Caco-2 (cell line): ENCODE data around the gene PRKAR2B. TPM values are rescaled to one million over a fixed set of nuclear protein-coding genes. Genes with fewer than 3 reads are reported as not detected.
A peak's percentile ranks its signal among the peaks of the same experiment; 100 is the strongest.

Experiments used
- BruUV-seq: library from RNA; stranded (reverse); fragments of 400-500 nt; replicated peaks from 2 replicates; lab custom pipeline; 2021; lab: Mats Ljungman, UMichigan
- CTCF ChIA-PET: fragments of 300-600 bp; sonication (Branson Sonifier 250); formaldehyde crosslinking; loops from one replicate; lab custom pipeline; 2022; ENCODE audit warnings: antibody characterized with exemption; lab: Charles Lee
- POLR2A ChIA-PET: fragments of 300-600 bp; sonication (Branson Sonifier 250); formaldehyde crosslinking; loops from one replicate; lab custom pipeline; 2022; ENCODE audit warnings: antibody characterized with exemption; lab: Charles Lee
- DNase-seq, 2 experiments: peaks; one replicate each; pipeline versions ENCODE4 v3.0.0 to v3.0.0-alpha.2; 2020 to 2022
- H3K27me3 ChIP-seq: replicated peaks from 2 replicates; pipeline ENCODE4 v1.6.0; 2011; ENCODE audit warnings: low read length; ENCODE audit not compliant: control insufficient read depth, insufficient read depth
- H3K36me3 ChIP-seq: 2 replicates; pipeline ENCODE4 v1.5.1; 2011; ENCODE audit warnings: low read length; ENCODE audit not compliant: control insufficient read depth, insufficient read depth
- H3K4me1 ChIP-seq: fragments of 250-450 bp; sonication (Bioruptor Pico); 2 replicates; pipeline ENCODE4 v1.5.1; 2020; ENCODE audit warnings: mild to moderate bottlenecking
- H3K4me3 ChIP-seq: 2 replicates; pipeline ENCODE4 v1.5.1; 2011; ENCODE audit warnings: low read depth, mild to moderate bottlenecking, control low read depth, low read length
- H3K9me3 ChIP-seq: fragments of 250-450 bp; sonication (Bioruptor Pico); 2 replicates; pipeline ENCODE4 v1.5.1; 2020; ENCODE audit warnings: mild to moderate bottlenecking, moderate library complexity
- H3K27ac Mint-ChIP-seq: one replicate; pipeline ENCODE4 v1.8.0; 2022; ENCODE audit warnings: mixed read lengths; ENCODE audit not compliant: unreplicated experiment
- H3K27me3 Mint-ChIP-seq: one replicate; pipeline ENCODE4 v1.8.0; 2022; ENCODE audit warnings: mixed read lengths; ENCODE audit not compliant: insufficient read depth, unreplicated experiment
- H3K36me3 Mint-ChIP-seq: one replicate; pipeline ENCODE4 v1.8.0; 2022; ENCODE audit warnings: mild to moderate bottlenecking, mixed read lengths; ENCODE audit not compliant: insufficient read depth, unreplicated experiment
- H3K4me1 Mint-ChIP-seq: one replicate; pipeline ENCODE4 v1.8.0; 2022; ENCODE audit warnings: low read depth, mixed read lengths; ENCODE audit not compliant: unreplicated experiment
- H3K4me3 Mint-ChIP-seq: one replicate; pipeline ENCODE4 v1.8.0; 2022; ENCODE audit warnings: mild to moderate bottlenecking, moderate library complexity, mixed read lengths; ENCODE audit not compliant: unreplicated experiment
- H3K9me3 Mint-ChIP-seq: one replicate; pipeline ENCODE4 v1.8.0; 2022; ENCODE audit warnings: mixed read lengths; ENCODE audit not compliant: unreplicated experiment
- CTCF ChIP-seq, 2 experiments: fragments of 200-600 bp in 1 of 2; IDR thresholded peaks; 1 replicate in 1 of 2; 2 replicates in 1 of 2; pipeline versions ENCODE4 v1.5.1 to v1.8.0; 2011 to 2022; ENCODE audit warnings: antibody characterized with exemption in 1 of 2, control low read depth in 1 of 2, inconsistent platforms in 1 of 2, low read depth in 1 of 2, low read length in 1 of 2, mild to moderate bottlenecking in 1 of 2, moderate library complexity in 1 of 2; ENCODE audit not compliant: insufficient read depth in 1 of 2, severe bottlenecking in 1 of 2, unreplicated experiment in 1 of 2
- intact Hi-C: fragments of 100-400 bp; cut with micrococcal nuclease; formaldehyde crosslinking; loops from one replicate; pipeline ENCODE4 v1.10.0; 2022; ENCODE audit not compliant: unreplicated experiment
- total RNA-seq: library from RNA; stranded (reverse); gene quantifications from 2 replicates; pipeline ENCODE4 v1.2.3, GENCODE V29; 2022

PRKAR2B gene
- total RNA-seq, 1 experiment from 2014 or later: 0.07 TPM

GRCh38 chr7:107123392-107123791 is 78.9 kb downstream of the PRKAR2B start:
- Mint-ChIP-seq H3K9me3 (no peaks in the 10 kb centered on the region), H3K27me3 (peaks cover 16% of the 10 kb centered on the region), H3K36me3 (no peaks in the 10 kb centered on the region), H3K4me3 (no peak overlapping the region), H3K27ac (no peak overlapping the region), H3K4me1 (no peaks in the 10 kb centered on the region)
- TF ChIP-seq CTCF (IDR thresholded peaks at IDR 0.05; ENCODE audit: insufficient read depth in 1 of 2, low read depth in 1 of 2, low read length in 1 of 2, severe bottlenecking in 1 of 2, unreplicated experiment in 1 of 2): no peak
- Histone ChIP-seq H3K9me3 (no peaks in the 10 kb centered on the region), H3K4me1 (no peaks in the 10 kb centered on the region), H3K36me3 (no peaks in the 10 kb centered on the region), H3K4me3 (no peak overlapping the region), H3K27me3 (no peaks in the 10 kb centered on the region; the same call in 1 of the 2 replicates)
- no peak for DNase-seq
- ChIA-PET POLR2A (no interaction called here), CTCF (no interaction called here)
- BruUV-seq: no TSS peak
- intact Hi-C loops: no loop called here

- no peaks in the 10 kb centered on the region for H3K4me1 ChIP-seq
- ChIA-PET CTCF (no interaction called here), POLR2A (no interaction called here)
- DNase-seq: no peak
- Mint-ChIP-seq H3K27ac (no peak overlapping the region), H3K4me1 (no peaks in the 10 kb centered on the region), H3K36me3 (no peaks in the 10 kb centered on the region), H3K27me3 (peaks cover 16% of the 10 kb centered on the region), H3K9me3 (no peaks in the 10 kb centered on the region), H3K4me3 (no peak overlapping the region)
- H3K4me3 ChIP-seq: no peak overlapping the region
- TF ChIP-seq CTCF (IDR thresholded peaks at IDR 0.05; ENCODE audit: insufficient read depth in 1 of 2, low read depth in 1 of 2, low read length in 1 of 2, severe bottlenecking in 1 of 2, unreplicated experiment in 1 of 2): no peak
- BruUV-seq: no TSS peak
- no peaks in the 10 kb centered on the region for H3K27me3 ChIP-seq
- H3K9me3 ChIP-seq: no peaks in the 10 kb centered on the region
- H3K36me3 ChIP-seq: no peaks in the 10 kb centered on the region
- intact Hi-C loops: no loop called here
Observed at GRCh38 chr7:107125475-107125874, 81.0 kb downstream of the PRKAR2B start.

GRCh38 chr7:107128217-107128616 is 83.7 kb downstream of the PRKAR2B start:
- no TSS peak for BruUV-seq
- Mint-ChIP-seq H3K36me3 (no peaks in the 10 kb centered on the region), H3K9me3 (no peaks in the 10 kb centered on the region), H3K4me1 (no peaks in the 10 kb centered on the region), H3K27ac (no peak overlapping the region), H3K4me3 (no peak overlapping the region), H3K27me3 (peaks cover 19% of the 10 kb centered on the region)
- TF ChIP-seq CTCF (IDR thresholded peaks at IDR 0.05; ENCODE audit: insufficient read depth in 1 of 2, low read depth in 1 of 2, low read length in 1 of 2, severe bottlenecking in 1 of 2, unreplicated experiment in 1 of 2): peak; percentile 17 to 34
- no peaks in the 10 kb centered on the region for H3K36me3 ChIP-seq
- CTCF ChIA-PET: interaction anchor here (2.1 kb wide), 1 partner anchor 181 kb away, joined by 8 read pairs; no protein-coding TSS in a partner anchor
- no peak for DNase-seq
- POLR2A ChIA-PET: no interaction called here
- H3K27me3 ChIP-seq: no peaks in the 10 kb centered on the region
- H3K4me3 ChIP-seq: no peak overlapping the region
- no peaks in the 10 kb centered on the region for H3K9me3 ChIP-seq
- no peaks in the 10 kb centered on the region for H3K4me1 ChIP-seq
- intact Hi-C loops: no loop called here
